Activated T-cell treated with anti-CD3 and anti-CD28 coated beads, Interleukin-2, amount 50 U/mL, for 4 hours (primary cell): ENCODE measurements around the gene MICB. TPM values are rescaled to one million over a fixed set of nuclear protein-coding genes. Genes with fewer than 3 reads are reported as not detected.
"Not testable (repeated sequence)": the region's sequence is repeated elsewhere in the genome, so short reads cannot be mapped to it uniquely, and the experiment has no call there.

Source experiments
- ATAC-seq, 2 donors: fragments of 200-7000 bp; cut with Tn5 transposase; one replicate each; pipeline ENCODE4 v1.10.0; 2021
- DNase-seq: peaks from one replicate; pipeline ENCODE4 v3.0.0-alpha.2; 2020
- H3K27me3 Mint-ChIP-seq: one replicate; pipeline ENCODE4 v1.8.0; 2021; ENCODE audit warnings: low read depth, mixed read lengths
- H3K36me3 Mint-ChIP-seq: one replicate; pipeline ENCODE4 v1.8.0; 2022; ENCODE audit warnings: mixed read lengths; ENCODE audit not compliant: insufficient read depth
- H3K4me1 Mint-ChIP-seq: one replicate; pipeline ENCODE4 v1.8.0; 2021; ENCODE audit warnings: low read depth, mixed read lengths
- H3K4me3 Mint-ChIP-seq: one replicate; pipeline ENCODE4 v1.8.0; 2021; ENCODE audit warnings: mild to moderate bottlenecking, moderate library complexity, mixed read lengths
- H3K9me3 Mint-ChIP-seq: one replicate; pipeline ENCODE4 v1.8.0; 2021; ENCODE audit warnings: mixed read lengths
- total RNA-seq, 3 donors: library from RNA; stranded (reverse); gene quantifications; one replicate each; pipeline ENCODE4 v1.2.1, GENCODE V29; 2021

MICB gene
- total RNA-seq, 3 donors from 2014 or later = 11.3 to 14.9 (median 12.5) TPM

DNA sequence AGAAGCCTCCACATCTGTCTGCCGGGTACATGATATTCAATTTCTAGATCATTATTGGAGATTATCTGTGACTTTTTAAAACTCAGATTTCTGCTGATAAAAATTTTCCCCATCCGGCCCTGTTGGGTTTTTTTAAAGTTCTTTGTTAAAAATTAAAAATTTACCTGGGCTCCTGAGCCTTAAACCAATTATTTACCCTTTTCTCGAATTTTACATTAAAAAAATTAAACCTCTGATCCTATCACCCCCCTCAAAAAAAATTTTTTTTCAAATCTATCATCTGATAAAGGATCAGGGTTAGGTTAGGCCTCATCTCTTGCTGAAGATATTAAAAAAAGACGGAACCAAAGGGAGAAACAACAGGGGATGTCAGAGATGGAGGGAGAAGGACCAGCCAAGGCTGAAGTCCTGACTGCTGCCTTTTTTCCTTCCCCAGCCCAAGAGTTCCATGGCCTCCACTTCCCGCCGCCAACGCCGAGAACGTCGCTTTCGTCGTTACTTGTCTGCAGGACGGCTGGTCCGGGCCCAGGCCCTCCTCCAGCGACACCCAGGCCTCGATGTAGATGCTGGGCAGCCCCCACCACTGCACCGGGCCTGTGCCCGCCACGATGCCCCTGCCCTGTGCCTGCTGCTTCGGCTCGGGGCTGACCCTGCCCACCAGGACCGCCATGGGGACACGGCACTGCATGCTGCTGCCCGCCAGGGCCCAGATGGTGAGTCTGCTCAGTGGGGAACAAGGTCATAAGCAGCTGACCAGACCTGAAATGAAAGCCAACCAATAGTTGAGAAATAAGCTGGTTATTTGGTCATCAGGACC, 50.0 kb downstream of the MICB start:
- Mint-ChIP-seq H3K9me3 (no peaks in the 10 kb centered on the region), H3K36me3 (peaks cover 2% of the 10 kb centered on the region), H3K27me3 (no peaks in the 10 kb centered on the region), H3K4me1 (peaks cover 34% of the 10 kb centered on the region), H3K4me3 (peak overlapping the region; percentile 91)
- no peak for DNase-seq
- no peak for ATAC-seq

DNA sequence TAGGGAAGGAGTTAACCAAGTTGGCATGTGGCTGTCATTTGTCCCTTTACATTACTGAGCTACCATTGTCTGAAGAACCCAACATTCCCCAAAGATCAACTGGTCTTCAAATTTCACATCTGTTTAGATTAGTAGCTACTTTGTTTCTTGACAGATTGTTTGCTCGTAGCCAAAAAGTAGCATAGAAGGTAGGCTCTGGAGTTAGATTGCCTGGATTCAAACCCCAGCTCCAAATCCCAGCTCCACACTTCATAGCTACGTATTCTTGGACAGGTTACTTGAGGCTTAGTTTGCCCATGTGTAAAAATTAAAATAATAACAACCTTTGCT, 50.6 kb downstream of the MICB start:
- Mint-ChIP-seq H3K4me3 (peak overlapping the region; percentile 91), H3K9me3 (no peaks in the 10 kb centered on the region), H3K27me3 (no peaks in the 10 kb centered on the region), H3K36me3 (peaks cover 2% of the 10 kb centered on the region), H3K4me1 (peaks cover 33% of the 10 kb centered on the region)
- DNase-seq = no peak
- no peak for ATAC-seq

DNA sequence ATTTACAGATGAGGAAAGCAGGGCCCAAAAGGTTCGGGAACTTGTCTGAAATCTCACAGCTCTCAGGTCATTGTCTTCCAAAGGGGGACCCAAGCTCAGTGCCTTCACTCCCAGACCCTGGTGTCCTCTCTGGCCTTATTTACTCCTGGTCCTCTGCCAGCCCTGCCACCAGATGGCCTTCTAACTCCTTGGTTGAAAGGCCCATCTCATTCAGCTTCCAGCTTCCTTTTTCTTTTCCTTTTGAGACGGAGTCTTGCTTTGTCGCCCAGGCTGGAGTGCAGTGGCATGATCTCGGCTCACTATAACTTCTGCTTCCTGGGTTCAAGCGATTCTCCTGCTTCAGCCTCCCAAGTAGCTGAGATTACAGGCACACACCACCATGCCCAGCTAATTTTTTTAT, 53.4 kb downstream of the MICB start:
- Mint-ChIP-seq H3K4me3 (peak overlapping the region; percentile 53), H3K4me1 (peaks cover 41% of the 10 kb centered on the region)
- peak in 1 of 2 donors; percentile 23 for ATAC-seq
- H3K9me3 Mint-ChIP-seq, H3K36me3 Mint-ChIP-seq, H3K27me3 Mint-ChIP-seq: not testable (repeated sequence)
- peak; percentile 58 for DNase-seq

DNA sequence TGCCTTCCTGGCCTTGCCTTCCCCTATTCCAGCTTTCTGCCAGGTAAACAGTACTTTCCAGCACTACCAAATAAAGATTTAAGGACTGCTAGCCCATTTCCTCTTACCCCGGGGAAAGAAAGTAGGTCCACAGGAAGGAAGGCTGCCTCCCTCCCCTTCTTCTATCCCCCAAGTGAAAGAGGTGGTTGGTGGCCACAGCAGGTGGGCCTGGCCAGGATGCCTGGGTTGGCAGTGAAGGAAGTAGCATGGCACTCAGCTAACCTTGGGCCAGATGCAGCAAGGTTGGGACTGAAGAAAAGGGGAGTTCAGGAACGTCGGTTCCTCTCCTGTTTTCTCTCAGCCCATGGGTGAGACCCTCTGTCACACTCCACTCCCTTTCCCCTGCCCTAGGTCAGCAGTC, 58.4 kb downstream of the MICB start:
- Mint-ChIP-seq H3K9me3 (no peaks in the 10 kb centered on the region), H3K4me3 (no peak overlapping the region), H3K4me1 (peaks cover 63% of the 10 kb centered on the region), H3K36me3 (peaks cover 22% of the 10 kb centered on the region), H3K27me3 (no peaks in the 10 kb centered on the region)
- ATAC-seq = no peak
- DNase-seq = no peak

DNA sequence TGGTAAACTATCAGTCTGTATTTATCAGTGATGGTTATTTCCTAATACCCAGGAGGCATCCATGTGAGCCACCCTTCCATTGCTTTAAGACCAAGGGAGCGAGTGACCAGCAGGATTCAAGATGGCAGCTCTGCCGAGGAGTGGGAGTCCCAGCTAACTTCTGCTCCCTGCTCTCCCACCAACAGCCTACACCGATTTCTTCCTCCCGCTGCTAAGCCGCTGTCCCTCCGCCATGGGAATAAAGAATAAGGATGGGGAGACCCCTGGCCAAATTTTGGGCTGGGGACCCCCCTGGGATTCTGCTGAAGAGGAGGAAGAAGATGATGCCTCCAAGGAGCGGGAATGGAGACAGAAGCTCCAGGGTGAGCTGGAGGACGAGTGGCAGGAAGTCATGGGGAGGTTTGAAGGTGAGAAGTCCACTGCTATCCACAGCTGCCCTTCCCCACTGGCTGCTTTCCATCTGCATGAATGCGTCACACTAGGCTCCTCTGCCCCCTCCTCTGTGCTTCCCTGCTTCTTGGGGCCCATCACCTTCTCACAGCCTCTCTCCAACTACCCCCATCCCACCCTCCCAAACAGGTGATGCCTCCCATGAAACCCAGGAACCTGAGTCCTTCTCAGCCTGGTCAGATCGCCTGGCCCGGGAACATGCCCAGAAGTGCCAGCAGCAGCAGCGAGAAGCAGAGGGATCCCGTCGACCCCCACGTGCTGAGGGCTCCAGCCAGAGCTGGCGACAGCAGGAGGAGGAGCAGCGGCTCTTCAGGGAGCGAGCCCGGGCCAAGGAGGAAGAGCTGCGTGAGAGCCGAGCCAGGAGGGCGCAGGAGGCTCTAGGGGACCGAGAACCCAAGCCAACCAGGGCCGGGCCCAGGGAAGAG, 59.7 kb downstream of the MICB start:
- DNase-seq (no peak), ATAC-seq (no peak)
- H3K4me1 Mint-ChIP-seq = peaks cover 70% of the 10 kb centered on the region
- H3K9me3 Mint-ChIP-seq = no peaks in the 10 kb centered on the region
- H3K27me3 Mint-ChIP-seq = no peaks in the 10 kb centered on the region
- H3K4me3 Mint-ChIP-seq = peak overlapping the region; percentile 67
- peaks cover 24% of the 10 kb centered on the region for H3K36me3 Mint-ChIP-seq

DNA sequence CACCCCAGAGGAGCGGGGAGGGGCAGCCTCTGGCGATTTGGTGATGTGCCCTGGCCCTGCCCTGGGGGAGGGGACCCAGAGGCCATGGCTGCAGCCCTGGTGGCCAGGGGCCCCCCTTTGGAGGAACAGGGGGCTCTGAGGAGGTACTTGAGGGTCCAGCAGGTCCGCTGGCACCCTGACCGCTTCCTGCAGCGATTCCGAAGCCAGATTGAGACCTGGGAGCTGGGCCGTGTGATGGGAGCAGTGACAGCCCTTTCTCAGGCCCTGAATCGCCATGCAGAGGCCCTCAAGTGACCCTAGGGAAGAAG, 60.3 kb downstream of the MICB start:
- no peak for DNase-seq
- ATAC-seq = no peak
- H3K9me3 Mint-ChIP-seq = no peaks in the 10 kb centered on the region
- no peaks in the 10 kb centered on the region for H3K27me3 Mint-ChIP-seq
- peak overlapping the region; percentile 67 for H3K4me3 Mint-ChIP-seq
- H3K4me1 Mint-ChIP-seq = peaks cover 74% of the 10 kb centered on the region
- peaks cover 28% of the 10 kb centered on the region for H3K36me3 Mint-ChIP-seq

DNA sequence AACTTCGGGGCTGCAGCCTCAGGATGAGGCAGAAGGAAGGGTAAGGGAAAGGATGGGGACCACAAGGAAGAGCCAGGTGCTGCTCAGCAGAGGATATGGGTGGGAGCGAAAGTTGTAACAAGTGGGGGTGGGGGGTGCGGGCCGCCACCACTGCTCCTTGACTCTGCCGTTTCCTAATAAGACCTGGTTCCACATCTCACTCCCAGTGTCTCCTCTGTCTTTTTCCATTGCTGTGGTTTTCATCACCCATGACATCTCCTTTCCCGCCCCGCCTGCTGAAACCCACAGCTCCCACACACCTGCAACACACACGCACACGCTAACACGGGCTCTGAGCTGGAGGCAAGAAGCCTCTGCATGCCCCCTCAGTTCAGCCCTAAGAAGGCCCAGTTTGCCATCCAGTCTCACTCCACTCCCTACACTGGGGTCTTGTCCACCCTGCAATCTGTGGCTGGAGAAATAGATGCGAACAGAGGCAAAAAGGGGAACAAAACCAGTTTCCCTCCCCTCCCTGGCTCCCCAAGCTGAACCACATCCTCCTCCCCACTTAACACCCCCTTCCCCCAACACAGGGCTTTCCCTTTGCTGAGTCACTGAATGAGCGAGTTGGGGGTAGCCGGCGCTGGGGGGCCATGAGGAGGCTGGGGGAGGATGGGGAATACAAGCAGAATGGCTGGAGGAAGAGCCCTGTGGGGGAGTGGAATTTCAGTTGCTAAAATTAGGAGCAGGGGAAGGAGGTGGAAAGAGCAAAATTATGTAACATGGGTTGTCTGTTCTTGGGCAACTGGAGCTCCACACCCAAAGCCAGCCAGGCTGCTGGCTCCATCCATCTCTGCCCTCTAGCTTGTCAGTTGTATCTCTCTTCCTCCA, 60.9 kb downstream of the MICB start:
- Mint-ChIP-seq H3K9me3 (no peaks in the 10 kb centered on the region), H3K4me3 (peak overlapping the region; percentile 67), H3K36me3 (peaks cover 30% of the 10 kb centered on the region), H3K4me1 (peaks cover 79% of the 10 kb centered on the region), H3K27me3 (no peaks in the 10 kb centered on the region)
- ATAC-seq (peak; percentile 72 to 76), DNase-seq (peak; percentile 66)

DNA sequence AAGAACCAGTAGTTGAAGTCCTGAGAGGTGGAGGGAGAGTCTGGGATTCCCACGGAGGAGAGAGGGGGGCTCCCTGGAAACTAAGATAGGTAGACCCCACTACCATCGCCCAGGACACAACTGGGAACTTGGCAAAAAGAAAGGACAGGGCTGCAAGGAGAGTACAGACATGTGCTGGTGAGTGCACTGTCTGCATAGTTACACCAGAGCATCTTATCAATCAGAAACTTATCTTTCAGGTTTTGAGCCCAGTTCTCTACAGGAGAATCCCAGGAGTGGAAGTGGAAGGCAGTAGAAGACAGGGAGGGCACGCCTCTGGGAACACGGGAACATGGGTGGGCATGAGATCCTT, 61.6 kb downstream of the MICB start:
- Mint-ChIP-seq H3K36me3 (peaks cover 32% of the 10 kb centered on the region), H3K4me1 (peaks cover 81% of the 10 kb centered on the region)

DNA sequence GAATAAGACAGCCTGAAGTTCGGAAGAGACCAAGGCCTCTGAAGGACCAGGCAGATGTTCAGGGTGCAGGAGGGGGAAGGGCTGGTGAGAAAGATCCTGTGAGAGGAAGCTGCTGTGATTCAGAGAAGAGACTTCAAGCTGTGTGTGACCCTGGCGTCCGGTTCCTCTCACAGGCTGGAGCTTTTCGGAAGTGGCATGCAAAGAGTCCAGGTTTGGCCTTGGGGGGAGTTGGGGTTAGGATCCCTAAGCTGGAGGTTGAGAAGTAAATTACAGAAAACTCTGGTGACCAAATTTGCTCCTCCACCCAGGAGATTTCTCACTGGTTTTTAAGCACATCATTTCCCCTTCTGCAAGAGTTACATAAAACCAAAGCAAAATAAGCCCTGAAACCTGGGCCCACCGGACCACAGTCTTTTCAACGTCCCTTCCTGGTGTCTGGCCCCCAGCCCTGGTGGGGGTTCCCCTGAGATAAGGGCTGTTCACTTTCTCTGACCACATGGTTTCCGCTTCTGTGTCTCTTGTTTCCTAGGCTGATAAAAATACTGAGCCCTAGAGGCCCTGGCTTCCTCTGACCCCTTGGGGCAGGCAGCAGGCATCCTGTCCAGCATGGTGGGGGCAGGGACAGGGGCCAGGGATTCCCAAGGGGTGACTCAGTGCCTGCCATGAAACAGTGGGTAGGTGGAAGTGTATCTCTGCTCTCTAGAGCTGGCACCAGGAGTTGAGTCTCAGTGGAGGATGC, 62.2 kb downstream of the MICB start:
- DNase-seq = no peak
- ATAC-seq = peak; percentile 38 to 41
- Mint-ChIP-seq H3K4me1 (peaks cover 82% of the 10 kb centered on the region), H3K9me3 (no peaks in the 10 kb centered on the region), H3K36me3 (peaks cover 37% of the 10 kb centered on the region), H3K4me3 (peak overlapping the region; percentile 67), H3K27me3 (no peaks in the 10 kb centered on the region)

More for the DNA sequence above, 61.6 kb downstream of the MICB start:
- Mint-ChIP-seq H3K9me3 (no peaks in the 10 kb centered on the region), H3K4me3 (peak overlapping the region; percentile 67), H3K27me3 (no peaks in the 10 kb centered on the region)
- peak; percentile 13 to 22 for ATAC-seq
- DNase-seq = no peak

DNA sequence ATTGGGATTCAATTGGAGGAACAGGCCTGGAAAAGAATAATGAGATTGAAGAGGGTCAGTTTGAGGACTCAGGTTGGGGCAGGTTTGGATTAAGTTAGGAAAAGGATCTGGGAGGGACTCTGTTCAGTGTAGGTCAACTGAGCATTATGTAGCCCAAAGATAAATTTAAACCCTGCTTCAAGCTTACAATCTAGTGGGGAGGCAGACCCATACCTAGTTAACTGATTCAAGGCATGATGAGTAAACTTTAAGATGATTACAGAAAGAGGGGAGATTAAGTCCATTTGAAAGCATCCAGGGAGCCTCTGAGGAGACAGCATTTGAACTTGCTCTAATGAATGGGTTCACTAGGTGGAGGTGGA, 62.7 kb downstream of the MICB start:
- ATAC-seq = no peak
- no peak for DNase-seq
- H3K36me3 Mint-ChIP-seq = peaks cover 43% of the 10 kb centered on the region
- peaks cover 88% of the 10 kb centered on the region for H3K4me1 Mint-ChIP-seq
- no peaks in the 10 kb centered on the region for H3K27me3 Mint-ChIP-seq
- H3K4me3 Mint-ChIP-seq = peak overlapping the region; percentile 67
- H3K9me3 Mint-ChIP-seq = no peaks in the 10 kb centered on the region

Other genes with a start within 250 kb of the MICB start
- gene HLA-C, start 226.1 kb upstream of the MICB start, total RNA-seq = 1,000 to 10,000 TPM; 1,001 to 1,115 (median 1,103) TPM
- 1,000 to 10,000 TPM; 3,478 to 5,156 (median 4,066) TPM for gene HLA-B, start 141.0 kb upstream of the MICB start, total RNA-seq
- 1 to 10 TPM; 4.0 to 6.4 (median 4.7) TPM for gene MICA, start 94.5 kb upstream of the MICB start, total RNA-seq
- gene MCCD1, start 30.8 kb downstream of the MICB start, total RNA-seq = not detected
- 100 to 1,000 TPM; 644 to 667 (median 666) TPM for gene DDX39B, start 43.9 kb downstream of the MICB start, total RNA-seq
- under 1 TPM; 0.38 to 0.84 (median 0.58) TPM for gene ATP6V1G2, start 48.5 kb downstream of the MICB start, total RNA-seq
- 10 to 100 TPM in 2 of 3 donors, 1 to 10 TPM in 1; 9.3 to 12.8 (median 12.7) TPM for gene NFKBIL1, start 49.5 kb downstream of the MICB start, total RNA-seq
- 1,000 to 10,000 TPM; 1,238 to 1,641 (median 1,296) TPM for gene LTA, start 74.1 kb downstream of the MICB start, total RNA-seq
- 100 to 1,000 TPM; 485 to 701 (median 587) TPM for gene TNF, start 77.4 kb downstream of the MICB start, total RNA-seq
- gene LTB, start 84.3 kb downstream of the MICB start, total RNA-seq = 100 to 1,000 TPM; 161 to 210 (median 186) TPM
- gene LST1, start 88.1 kb downstream of the MICB start, total RNA-seq = 1 to 10 TPM; 4.8 to 7.9 (median 7.0) TPM
- 10 to 100 TPM in 1 of 3 donors, 1 to 10 TPM in 2; 6.0 to 27.3 (median 8.4) TPM for gene NCR3, start 94.9 kb downstream of the MICB start, total RNA-seq
- gene AIF1, start 117.1 kb downstream of the MICB start, total RNA-seq = 10 to 100 TPM; 18.5 to 57.5 (median 36.5) TPM
- gene PRRC2A, start 122.6 kb downstream of the MICB start, total RNA-seq = 100 to 1,000 TPM; 290 to 309 (median 306) TPM
- gene BAG6, start 154.5 kb downstream of the MICB start, total RNA-seq = 100 to 1,000 TPM; 403 to 418 (median 411) TPM
- gene APOM, start 157.7 kb downstream of the MICB start, total RNA-seq = 1 to 10 TPM; 1.8 to 2.8 (median 2.1) TPM
- 10 to 100 TPM; 17.1 to 18.3 (median 18.2) TPM for gene C6orf47, start 162.6 kb downstream of the MICB start, total RNA-seq
- 10 to 100 TPM; 34.9 to 37.8 (median 37.5) TPM for gene GPANK1, start 166.9 kb downstream of the MICB start, total RNA-seq
- gene CSNK2B, start 167.9 kb downstream of the MICB start, total RNA-seq = 100 to 1,000 TPM; 301 to 311 (median 307) TPM
- gene LY6G5B, start 171.8 kb downstream of the MICB start, total RNA-seq = 10 to 100 TPM; 22.6 to 24.0 (median 22.9) TPM
- 1 to 10 TPM; 2.3 to 3.8 (median 3.1) TPM for gene LY6G5C, start 182.9 kb downstream of the MICB start, total RNA-seq
- gene ABHD16A, start 205.2 kb downstream of the MICB start, total RNA-seq = 10 to 100 TPM; 33.9 to 38.1 (median 35.2) TPM
- not detected for gene LY6G6F, start 208.7 kb downstream of the MICB start, total RNA-seq
- not detected for gene LY6G6D, start 217.2 kb downstream of the MICB start, total RNA-seq
- gene LY6G6C, start 223.6 kb downstream of the MICB start, total RNA-seq = not detected
- gene MPIG6B, start 225.2 kb downstream of the MICB start, total RNA-seq = under 1 TPM in 2 of 3 donors, not detected in 1; 0.33 to 0.55 TPM
- gene DDAH2, start 231.2 kb downstream of the MICB start, total RNA-seq = 1 to 10 TPM; 3.4 to 3.9 (median 3.5) TPM
- 100 to 1,000 TPM; 344 to 370 (median 353) TPM for gene CLIC1, start 238.4 kb downstream of the MICB start, total RNA-seq
- gene MSH5, start 241.9 kb downstream of the MICB start, total RNA-seq = 10 to 100 TPM; 30.9 to 35.4 (median 34.3) TPM